Measurements from ENCODE around the gene BNC1.

The BNC1 gene, protein sequence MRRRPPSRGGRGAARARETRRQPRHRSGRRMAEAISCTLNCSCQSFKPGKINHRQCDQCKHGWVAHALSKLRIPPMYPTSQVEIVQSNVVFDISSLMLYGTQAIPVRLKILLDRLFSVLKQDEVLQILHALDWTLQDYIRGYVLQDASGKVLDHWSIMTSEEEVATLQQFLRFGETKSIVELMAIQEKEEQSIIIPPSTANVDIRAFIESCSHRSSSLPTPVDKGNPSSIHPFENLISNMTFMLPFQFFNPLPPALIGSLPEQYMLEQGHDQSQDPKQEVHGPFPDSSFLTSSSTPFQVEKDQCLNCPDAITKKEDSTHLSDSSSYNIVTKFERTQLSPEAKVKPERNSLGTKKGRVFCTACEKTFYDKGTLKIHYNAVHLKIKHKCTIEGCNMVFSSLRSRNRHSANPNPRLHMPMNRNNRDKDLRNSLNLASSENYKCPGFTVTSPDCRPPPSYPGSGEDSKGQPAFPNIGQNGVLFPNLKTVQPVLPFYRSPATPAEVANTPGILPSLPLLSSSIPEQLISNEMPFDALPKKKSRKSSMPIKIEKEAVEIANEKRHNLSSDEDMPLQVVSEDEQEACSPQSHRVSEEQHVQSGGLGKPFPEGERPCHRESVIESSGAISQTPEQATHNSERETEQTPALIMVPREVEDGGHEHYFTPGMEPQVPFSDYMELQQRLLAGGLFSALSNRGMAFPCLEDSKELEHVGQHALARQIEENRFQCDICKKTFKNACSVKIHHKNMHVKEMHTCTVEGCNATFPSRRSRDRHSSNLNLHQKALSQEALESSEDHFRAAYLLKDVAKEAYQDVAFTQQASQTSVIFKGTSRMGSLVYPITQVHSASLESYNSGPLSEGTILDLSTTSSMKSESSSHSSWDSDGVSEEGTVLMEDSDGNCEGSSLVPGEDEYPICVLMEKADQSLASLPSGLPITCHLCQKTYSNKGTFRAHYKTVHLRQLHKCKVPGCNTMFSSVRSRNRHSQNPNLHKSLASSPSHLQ

DNA sequence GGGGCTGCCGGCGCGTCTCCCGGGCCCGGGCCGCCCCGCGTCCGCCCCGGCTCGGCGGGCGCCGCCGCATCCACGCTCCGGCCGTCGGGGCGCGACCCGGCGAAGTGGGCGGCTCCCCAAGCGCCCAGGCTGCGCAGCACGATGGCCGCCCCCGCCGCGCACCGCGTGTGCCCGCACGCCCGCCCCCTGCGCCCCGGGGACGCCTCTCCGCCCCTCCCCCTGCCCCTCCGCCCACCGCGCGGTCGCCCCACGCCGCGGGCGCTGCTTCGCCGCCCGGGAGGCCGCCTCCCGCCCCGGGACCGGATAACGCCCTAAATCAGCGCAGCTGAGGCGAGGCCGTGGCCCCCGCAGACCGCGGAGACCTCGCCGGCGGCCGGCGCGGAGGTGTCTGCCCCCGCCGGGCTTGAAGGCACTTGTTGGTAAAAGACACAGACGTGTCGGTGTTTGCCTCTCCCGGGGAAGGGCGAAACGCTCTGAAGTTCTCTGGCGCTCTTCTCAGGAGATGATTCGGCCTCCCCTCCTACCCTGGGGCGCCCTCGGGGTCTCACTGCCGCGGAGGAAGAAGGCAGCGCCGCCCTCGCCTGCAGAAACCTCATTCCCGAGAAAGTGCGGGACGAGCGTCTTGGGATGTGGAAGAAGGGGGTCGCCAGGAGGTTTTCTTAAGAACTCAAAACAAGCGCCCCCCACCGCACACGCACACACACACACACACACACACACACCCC is at the start of gene BNC1:
Gene BNC1 (minus strand): TSS at position 106 of the 725 bp plus-strand sequence. CDS start 36 bp downstream, at position 70.
- peak within 1 kb of the TSS; percentile 13 for H3K4me3 ChIP-seq (ENCODE audit: low read length)

DNA sequence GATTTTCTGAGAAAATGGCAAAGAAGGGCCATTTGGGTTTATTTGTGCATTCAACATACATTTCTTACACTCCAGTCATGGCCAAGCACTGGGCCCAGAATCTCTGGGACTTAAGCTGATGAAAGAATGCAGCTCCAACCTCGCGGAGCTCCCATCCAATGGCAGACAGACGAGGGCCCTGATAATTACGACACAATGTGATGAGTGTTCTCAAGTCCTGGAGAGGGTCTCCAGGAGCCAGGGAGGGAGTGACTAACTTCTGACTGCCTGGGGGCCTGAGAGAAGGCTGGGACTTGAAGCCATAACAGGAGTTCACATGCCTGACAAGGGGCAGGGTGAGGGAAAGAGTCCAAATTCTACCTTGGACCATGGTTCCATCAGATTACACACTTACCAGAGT is 42.6 kb upstream of the BNC1 start:
- no peak for TF ChIP-seq ZNF274 (IDR thresholded peaks at IDR 0.05; ENCODE audit: low read depth, low read length)
- no peak overlapping the region for H3K4me3 ChIP-seq (ENCODE audit: low read length)

More for the DNA sequence above, at the start of gene BNC1:
- TF ChIP-seq ZNF274 (IDR thresholded peaks at IDR 0.05; ENCODE audit: low read depth, low read length), result no peak

DNA sequence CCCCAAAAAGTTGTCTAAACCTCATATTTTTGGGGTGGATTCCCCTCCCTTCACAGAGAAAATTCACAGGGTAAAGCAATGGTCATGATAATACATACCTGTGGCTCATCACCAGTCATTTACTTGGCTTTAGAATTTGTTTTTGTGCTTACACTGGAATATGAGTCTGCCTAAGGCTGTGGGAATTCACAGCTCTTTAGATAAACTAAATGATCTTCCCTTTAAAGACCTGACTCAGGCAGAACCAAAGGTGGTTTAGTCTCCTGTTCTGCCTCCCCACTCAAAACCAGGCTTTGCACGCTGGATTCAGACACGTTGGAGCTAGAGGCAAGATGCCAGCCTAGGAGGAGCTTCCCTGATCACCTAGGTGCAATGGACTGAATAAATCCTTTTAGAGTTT is 40.3 kb upstream of the BNC1 start:
- no peak overlapping the region for H3K4me3 ChIP-seq (ENCODE audit: low read length)
- TF ChIP-seq ZNF274 (IDR thresholded peaks at IDR 0.05; ENCODE audit: low read depth, low read length), result no peak

DNA sequence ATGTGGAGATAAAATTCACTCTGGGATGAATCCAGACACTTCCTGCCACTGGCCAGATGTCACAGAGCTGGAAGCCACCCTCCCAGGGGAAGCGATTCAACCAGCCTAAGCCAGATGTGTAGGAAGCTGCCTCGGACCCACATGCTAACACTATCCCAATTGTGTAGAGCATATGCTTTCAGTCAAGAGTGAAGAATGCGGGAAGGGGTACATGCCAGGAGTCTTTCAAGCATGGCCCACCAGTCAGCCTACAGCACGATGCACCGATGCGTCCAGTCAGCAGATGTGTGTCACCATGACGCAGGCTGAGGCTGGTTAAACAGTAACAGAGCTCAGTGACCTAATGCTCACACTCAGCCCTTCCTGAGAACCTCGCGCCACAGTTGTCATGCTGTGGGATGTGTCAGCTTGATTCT is 38.8 kb upstream of the BNC1 start:
- no peak overlapping the region for H3K4me3 ChIP-seq (ENCODE audit: low read length)
- no peak for TF ChIP-seq ZNF274 (IDR thresholded peaks at IDR 0.05; ENCODE audit: low read depth, low read length)

DNA sequence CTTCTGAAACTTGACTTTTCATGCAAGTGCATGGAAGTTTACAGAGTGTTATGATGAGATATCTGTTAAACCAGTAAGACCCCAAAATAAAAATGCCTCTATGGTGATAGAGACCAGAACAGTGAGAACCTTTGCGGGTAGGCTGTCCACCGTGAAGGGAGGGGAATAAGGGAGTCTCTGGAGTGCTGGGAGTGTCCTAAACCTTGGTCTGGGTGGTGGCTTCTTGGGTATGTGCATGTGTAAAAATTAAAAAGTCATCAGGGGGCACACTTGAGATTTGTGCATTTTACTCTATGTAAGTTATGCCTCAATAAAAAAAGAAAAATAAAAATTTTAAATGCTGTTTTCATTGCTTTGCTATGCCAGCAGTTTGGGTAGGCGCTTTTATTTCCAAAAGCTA is 38.2 kb upstream of the BNC1 start:
- TF ChIP-seq ZNF274 (IDR thresholded peaks at IDR 0.05; ENCODE audit: low read depth, low read length), result no peak
- H3K4me3 ChIP-seq (ENCODE audit: low read length), result no peak overlapping the region

DNA sequence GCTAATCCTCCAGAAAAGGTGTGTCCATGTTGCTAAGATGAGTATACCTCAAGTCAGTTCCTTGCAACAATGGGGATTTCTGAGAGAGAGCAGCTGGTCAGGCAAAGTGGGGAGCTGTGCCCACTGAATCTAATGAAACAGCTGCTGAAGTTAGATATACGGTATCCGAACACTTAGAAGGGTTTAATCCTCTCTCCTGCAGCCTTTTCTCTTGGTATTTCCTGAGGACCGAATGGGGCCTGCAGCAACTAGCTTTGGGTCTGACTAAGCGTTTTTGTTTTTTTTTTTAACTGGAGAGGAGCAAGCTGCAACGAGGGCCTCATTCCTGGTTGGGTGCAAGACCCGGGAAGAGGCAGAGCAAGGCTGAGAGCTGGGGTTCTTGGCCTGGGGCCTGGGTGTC is 37.6 kb upstream of the BNC1 start:
- no peak overlapping the region for H3K4me3 ChIP-seq (ENCODE audit: low read length)
- TF ChIP-seq ZNF274 (IDR thresholded peaks at IDR 0.05; ENCODE audit: low read depth, low read length), result no peak

DNA sequence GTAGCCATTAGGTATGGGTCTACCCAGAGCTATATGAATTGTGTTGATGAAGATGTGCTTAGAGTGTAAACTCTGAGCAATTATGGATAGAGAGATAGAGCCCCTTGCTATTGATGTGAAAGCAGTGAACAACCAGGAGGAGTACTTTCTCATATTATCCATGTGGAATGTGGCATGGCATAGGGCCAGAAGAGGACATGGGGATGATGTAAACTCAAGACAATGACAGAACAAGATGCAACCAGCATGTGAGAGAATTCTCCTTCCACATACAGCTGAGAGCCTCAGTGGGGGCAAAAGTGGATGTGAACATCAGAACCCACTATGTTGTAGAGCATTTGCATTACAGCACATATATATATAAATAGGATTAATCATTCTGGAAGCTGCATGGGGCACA is 36.4 kb upstream of the BNC1 start:
- H3K4me3 ChIP-seq (ENCODE audit: low read length), result no peak overlapping the region
- no peak for TF ChIP-seq ZNF274 (IDR thresholded peaks at IDR 0.05; ENCODE audit: low read depth, low read length)

DNA sequence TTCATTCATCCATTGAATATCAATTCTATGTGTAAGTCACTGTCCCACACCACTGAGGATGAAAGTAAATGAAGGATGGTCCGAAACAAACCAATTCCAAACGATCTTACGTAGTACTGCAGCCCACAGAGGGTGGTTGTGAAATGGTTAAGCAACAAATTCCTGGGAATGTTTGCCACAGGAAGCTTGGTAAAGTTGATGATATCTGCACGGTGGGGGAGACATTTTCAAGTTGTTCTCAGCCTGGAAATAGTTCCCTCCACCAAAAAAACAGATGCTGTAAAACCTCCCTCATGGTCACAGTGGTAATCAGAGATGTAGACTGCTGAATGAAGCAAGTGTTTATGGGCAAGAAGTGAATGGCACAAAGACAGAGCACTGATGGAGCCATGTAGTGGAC is 35.9 kb upstream of the BNC1 start:
- no peak overlapping the region for H3K4me3 ChIP-seq (ENCODE audit: low read length)

DNA sequence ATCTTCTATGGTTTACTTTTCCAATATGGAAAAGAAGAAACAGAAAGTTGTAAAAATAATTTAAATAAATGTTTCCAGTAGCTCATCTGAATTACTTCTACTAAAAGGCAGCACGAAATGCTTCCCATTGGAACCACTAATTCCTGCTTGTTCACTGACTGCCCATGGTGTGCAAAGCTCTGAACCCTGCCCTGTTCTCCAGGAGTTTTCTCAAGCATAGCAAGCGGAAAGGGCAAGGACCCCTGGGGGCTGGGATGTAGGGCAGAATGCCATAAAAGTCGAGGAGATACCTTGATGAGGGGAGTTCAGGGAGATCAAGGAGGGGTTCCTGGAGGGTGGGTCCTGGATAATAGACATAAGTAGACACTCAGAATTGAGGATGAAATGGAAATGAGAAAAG is 35.3 kb upstream of the BNC1 start:
- no peak for TF ChIP-seq ZNF274 (IDR thresholded peaks at IDR 0.05; ENCODE audit: low read depth, low read length)
- no peak overlapping the region for H3K4me3 ChIP-seq (ENCODE audit: low read length)

More for the DNA sequence above, 35.9 kb upstream of the BNC1 start:
- no peak for TF ChIP-seq ZNF274 (IDR thresholded peaks at IDR 0.05; ENCODE audit: low read depth, low read length)

DNA sequence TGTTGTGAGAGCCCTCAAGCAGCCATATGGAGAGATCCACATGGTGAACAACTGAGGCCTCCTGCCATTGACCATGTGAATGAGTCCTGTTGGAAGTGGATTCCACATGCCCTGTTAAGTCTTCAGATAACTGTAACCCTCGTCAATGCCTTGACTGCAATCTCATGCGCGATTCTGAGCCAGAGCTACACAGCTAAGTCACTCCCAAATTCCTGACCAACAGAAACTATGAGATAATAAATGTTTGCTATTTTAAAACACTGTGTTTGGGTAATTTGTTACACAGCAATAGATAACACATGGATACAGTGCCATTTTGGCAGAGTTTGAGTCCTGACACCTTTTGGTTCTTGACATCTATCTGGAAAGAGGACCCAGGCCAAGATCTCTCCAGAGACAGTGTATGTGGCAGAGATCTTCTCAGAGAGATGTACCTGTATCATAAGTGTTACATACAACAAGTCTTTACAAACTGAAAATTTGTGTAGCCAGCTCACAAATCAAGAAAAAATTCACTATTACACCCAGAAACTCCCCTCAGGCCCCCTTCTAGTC is 34.5 kb upstream of the BNC1 start:
- no peak for TF ChIP-seq ZNF274 (IDR thresholded peaks at IDR 0.05; ENCODE audit: low read depth, low read length)
- no peak overlapping the region for H3K4me3 ChIP-seq (ENCODE audit: low read length)

DNA sequence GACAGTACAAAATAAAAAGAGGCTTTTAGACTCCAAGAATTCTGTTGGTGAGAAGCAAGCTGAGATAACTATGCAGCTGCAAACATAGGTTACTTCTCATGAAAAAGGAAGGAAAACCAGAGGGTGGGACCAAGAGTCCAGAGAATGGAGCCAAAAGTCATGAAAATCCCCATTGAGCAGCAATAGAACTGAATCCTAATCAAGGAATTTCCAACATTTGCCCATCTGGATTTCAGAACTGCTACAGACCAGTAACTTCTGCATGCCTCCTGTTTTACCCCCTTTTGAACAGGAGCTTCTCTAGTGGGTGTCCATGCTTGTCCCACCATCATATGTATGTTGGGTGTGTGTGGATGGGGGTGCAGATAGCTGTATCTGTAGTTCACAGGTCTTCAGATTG is 33.6 kb upstream of the BNC1 start:
- H3K4me3 ChIP-seq (ENCODE audit: low read length), result no peak overlapping the region
- no peak for TF ChIP-seq ZNF274 (IDR thresholded peaks at IDR 0.05; ENCODE audit: low read depth, low read length)

DNA sequence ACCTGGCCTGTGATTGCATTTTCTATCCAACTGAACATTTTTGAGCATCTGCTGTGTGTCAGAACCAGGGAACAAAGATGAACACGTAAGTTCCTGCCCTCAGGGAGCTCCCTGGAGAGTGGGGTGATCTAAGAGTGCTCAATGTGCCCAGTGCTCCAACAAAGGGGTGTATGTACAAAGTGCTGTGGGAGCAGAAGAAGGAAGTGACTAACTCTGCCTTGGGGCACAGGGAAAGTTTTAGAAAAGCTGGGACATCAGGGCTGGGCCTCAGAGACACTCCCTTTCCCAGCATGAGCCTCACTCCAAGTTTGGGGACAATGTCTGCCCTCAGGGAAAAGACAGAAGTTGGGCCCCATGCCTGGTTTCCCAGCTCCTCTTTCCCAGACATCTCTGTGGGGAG is 27.6 kb upstream of the BNC1 start:
- no peak for TF ChIP-seq ZNF274 (IDR thresholded peaks at IDR 0.05; ENCODE audit: low read depth, low read length)
- no peak overlapping the region for H3K4me3 ChIP-seq (ENCODE audit: low read length)

DNA sequence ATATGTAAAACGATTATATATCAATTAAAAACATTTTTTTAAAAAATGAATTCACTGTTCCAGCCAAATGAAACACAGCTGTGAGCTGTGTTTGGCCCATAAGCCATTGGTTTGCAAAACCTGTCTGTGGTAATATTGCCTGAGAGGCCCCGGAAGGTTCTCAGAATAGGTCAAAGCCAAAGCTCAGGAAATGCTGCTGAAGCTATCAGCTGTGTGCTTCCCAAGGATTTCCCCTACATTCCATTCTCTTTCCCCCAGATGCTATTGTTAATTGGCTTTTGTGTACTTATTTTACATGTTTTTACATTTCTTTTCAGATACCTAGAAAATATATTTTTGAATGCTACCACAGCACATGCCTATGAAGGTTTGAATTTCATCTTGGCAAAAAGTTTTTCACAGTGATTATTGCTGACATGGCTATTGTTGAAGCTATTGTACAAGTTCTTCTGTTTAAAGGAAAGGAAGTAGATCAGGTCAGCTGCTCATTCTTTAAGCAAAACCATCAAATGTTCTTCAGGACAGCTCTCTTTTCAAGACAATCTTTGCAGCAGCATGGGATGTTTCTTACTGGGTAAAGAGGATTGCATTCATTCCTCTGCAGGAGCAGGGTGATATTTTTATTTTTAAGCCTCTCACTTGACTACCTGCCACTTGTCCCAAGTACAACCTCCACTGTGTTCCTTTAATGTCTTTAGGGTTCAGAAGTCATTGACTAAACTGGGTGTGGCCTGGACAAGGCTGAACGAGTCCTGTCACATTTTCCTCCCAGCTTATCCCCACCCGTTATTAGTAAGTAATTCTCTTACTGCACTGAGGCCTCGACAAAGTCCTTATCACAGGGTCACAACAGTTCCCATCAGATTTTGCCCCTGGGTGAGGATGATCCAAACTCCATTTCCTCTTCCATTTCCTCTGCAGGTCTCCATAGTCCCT is 26.3 kb upstream of the BNC1 start:
- no peak overlapping the region for H3K4me3 ChIP-seq (ENCODE audit: low read length)
- TF ChIP-seq ZNF274 (IDR thresholded peaks at IDR 0.05; ENCODE audit: low read depth, low read length), result no peak

Measured in GM08714 (cell line).